HUES64 (cell line): ENCODE data around the gene SEC22A. TPM values are rescaled to one million over a fixed set of nuclear protein-coding genes. Genes with fewer than 3 reads are reported as not detected.
A peak's percentile ranks its signal among the peaks of the same experiment; 100 is the strongest.

Experiments used
- H3K27ac ChIP-seq: 2 replicates; pipeline ENCODE4 v1.7.0; 2013; ENCODE audit warnings: low read depth, low read length, inconsistent platforms
- H3K27me3 ChIP-seq: 2 replicates; pipeline ENCODE4 v1.6.1; 2013; ENCODE audit warnings: mild to moderate bottlenecking, low read length; ENCODE audit not compliant: insufficient read depth
- H3K36me3 ChIP-seq: 2 replicates; pipeline ENCODE4 v1.6.1; 2013; ENCODE audit warnings: mild to moderate bottlenecking, low read length; ENCODE audit not compliant: insufficient read depth
- H3K4me1 ChIP-seq: 2 replicates; pipeline ENCODE4 v1.6.1; 2013; ENCODE audit warnings: mild to moderate bottlenecking, low read length, moderate library complexity; ENCODE audit not compliant: insufficient read depth
- H3K4me3 ChIP-seq: 2 replicates; pipeline ENCODE4 v1.5.1; 2013; ENCODE audit warnings: mild to moderate bottlenecking, low read length, moderate library complexity
- H3K9ac ChIP-seq: 2 replicates; pipeline ENCODE4 v1.6.1; 2013; ENCODE audit warnings: mild to moderate bottlenecking, low read depth, low read length
- H3K9me3 ChIP-seq: 2 replicates; pipeline ENCODE4 v1.6.1; 2013; ENCODE audit warnings: low read depth, low read length; ENCODE audit not compliant: insufficient read depth
- WGBS: fragments of 150-250, 120-280 bp; methylation state at CpG from one replicate; pipeline ENCODE4 v1.1.7; 2013; ENCODE audit warnings: missing lambda C conversion rate; 5-methylcytosine and 5-hydroxymethylcytosine counted together
- polyA plus RNA-seq, 2 experiments: library from polyadenylated mRNA; stranded (reverse); fragments of 50-300 nt; gene quantifications; one replicate each; pipeline ENCODE4 v1.2.3, GENCODE V29; 2013

SEC22A gene, protein sequence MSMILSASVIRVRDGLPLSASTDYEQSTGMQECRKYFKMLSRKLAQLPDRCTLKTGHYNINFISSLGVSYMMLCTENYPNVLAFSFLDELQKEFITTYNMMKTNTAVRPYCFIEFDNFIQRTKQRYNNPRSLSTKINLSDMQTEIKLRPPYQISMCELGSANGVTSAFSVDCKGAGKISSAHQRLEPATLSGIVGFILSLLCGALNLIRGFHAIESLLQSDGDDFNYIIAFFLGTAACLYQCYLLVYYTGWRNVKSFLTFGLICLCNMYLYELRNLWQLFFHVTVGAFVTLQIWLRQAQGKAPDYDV
- polyA plus RNA-seq (2013, experiment 1 of 2), result 12.5 TPM
- polyA plus RNA-seq (2013, experiment 2 of 2), result 12.5 TPM

DNA sequence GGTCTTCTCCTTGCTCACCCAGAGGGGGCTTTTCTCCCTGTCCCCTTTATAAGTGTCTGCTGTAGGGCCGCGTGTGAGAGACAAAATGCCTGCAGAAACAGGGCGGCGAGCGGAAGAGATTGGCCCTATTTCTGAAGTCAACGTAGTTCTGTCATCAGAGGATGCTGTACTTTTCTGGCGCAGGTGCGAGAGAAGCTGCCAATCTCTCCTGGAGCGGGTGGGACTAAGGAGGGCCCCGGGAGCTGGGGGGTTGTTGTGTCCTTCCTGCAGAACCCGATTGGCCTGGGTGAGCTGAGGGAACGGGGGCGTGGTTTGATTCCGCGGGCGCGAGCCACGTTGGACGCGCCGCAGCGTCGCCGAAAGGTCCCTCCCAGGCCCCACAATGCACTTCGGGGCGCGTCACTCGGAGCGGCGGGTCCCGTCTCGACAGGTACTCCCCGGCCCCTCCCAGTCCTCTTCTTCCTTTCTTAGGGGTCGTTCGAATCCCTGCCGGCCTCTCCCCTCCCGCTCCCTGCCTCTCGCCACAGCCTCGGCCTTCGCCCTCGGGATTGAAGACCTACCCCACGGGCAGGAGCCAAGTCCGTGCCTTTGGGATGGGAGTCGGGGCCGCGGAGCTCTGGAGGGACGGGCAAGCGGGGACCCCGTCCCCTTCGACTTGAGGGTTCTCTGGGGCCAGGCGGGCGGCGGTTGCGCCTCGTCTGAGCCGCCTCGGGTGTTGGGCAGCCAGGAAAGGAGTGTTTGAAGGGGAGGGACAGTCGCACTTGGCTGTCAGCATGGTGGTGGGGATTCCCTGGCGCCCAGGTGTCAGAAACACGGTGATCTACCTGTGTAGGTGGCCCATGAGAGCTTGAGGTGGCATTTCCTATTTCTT is at the start of gene SEC22A:
Gene SEC22A, plus strand, starts transcription at position 387 of the 871 bp plus-strand sequence. CDS start 7,275 bp downstream, outside the sequence.
- WGBS, result under 1% methylated on average over 60 of the region's 60 CpGs
- peak within 1 kb of the TSS; percentile 67; the same call in 1 of the 2 replicates for H3K27ac ChIP-seq

DNA sequence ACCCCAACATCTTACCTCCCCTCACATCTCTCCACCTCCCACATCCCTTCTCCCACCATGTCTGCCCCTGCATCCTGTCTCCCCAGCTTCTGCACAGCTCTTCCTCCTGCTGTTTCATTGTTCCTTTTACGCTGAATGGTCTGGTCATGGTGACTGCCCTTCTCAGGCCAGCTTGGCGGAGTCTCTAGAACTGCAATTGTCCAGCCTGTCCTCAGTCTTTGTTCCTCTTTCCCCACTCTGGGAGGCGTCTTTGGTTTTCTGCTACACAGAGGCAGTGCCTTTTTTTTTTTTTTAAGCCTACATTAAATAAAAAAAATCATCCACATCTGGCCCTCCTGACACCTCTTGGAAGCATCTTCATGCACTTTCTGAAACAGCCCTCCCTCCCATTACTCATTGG is 49.1 kb upstream of the SEC22A start:
- no peak overlapping the region for H3K9ac ChIP-seq
- 90% methylated on average over 3 of the region's 3 CpGs for WGBS
- no peak overlapping the region for H3K27ac ChIP-seq
- H3K4me1 ChIP-seq, result no peaks in the 10 kb centered on the region; the same call in 1 of the 2 replicates
- peaks cover 54% of the 10 kb centered on the region for H3K36me3 ChIP-seq
- H3K4me3 ChIP-seq, result no peak overlapping the region
- H3K27me3 ChIP-seq, result no peaks in the 10 kb centered on the region
- no peaks in the 10 kb centered on the region for H3K9me3 ChIP-seq

More for the DNA sequence above, at the start of gene SEC22A:
- Histone ChIP-seq H3K36me3 (no peaks in the 10 kb centered on the region), H3K4me1 (peaks cover 11% of the 10 kb centered on the region), H3K27me3 (no peaks in the 10 kb centered on the region), H3K9me3 (no peaks in the 10 kb centered on the region), H3K4me3 (peak within 1 kb of the TSS; percentile 77), H3K9ac (peak within 1 kb of the TSS; percentile 79)

DNA sequence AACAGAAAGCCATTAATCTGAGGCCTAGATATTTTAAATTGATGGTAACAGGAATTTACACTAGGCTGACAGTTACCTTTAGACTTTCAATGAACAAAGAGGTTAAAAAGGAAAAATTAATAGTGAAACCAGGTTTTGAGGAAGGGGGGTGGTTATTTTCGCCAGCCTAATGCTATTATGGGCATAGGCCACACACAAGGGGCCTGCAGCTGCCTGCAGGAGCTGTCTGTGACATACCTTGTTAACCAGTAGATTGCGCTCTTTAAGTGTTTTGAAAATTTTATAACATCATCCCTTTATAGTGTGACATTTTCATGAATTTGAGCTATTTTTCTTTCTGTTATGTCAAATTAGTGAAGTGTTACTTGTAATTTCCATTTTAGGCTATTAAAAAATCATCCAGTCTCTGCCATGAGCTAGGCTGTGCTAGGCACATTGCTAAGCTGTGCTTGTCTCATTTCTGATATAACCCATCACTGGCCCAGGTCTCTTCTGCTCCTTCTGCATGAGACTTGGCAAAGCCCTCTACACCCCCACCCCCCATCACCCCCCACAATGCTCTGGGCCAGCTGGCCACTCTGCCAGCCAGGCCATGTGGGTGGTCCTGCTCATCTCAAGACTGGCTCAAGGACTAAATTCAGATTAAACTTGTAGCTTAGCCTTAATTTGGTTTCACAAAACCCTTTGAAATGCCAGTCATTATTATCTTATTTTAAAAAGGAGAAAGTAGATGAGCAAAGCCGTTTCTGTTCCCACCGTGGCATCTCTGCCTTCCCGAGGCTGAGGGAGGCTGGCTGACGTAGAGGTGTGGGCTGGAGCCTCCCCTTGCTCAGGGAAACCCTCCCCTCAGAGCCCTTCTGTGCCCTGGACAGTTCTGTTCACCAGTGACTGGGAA is 48.4 kb upstream of the SEC22A start:
- H3K9ac ChIP-seq, result no peak overlapping the region
- WGBS, result 94% methylated on average over 5 of the region's 6 CpGs
- H3K4me1 ChIP-seq, result no peaks in the 10 kb centered on the region; the same call in 1 of the 2 replicates
- no peaks in the 10 kb centered on the region for H3K9me3 ChIP-seq
- no peaks in the 10 kb centered on the region for H3K27me3 ChIP-seq
- no peak overlapping the region for H3K27ac ChIP-seq
- no peak overlapping the region for H3K4me3 ChIP-seq
- peaks cover 49% of the 10 kb centered on the region for H3K36me3 ChIP-seq

DNA sequence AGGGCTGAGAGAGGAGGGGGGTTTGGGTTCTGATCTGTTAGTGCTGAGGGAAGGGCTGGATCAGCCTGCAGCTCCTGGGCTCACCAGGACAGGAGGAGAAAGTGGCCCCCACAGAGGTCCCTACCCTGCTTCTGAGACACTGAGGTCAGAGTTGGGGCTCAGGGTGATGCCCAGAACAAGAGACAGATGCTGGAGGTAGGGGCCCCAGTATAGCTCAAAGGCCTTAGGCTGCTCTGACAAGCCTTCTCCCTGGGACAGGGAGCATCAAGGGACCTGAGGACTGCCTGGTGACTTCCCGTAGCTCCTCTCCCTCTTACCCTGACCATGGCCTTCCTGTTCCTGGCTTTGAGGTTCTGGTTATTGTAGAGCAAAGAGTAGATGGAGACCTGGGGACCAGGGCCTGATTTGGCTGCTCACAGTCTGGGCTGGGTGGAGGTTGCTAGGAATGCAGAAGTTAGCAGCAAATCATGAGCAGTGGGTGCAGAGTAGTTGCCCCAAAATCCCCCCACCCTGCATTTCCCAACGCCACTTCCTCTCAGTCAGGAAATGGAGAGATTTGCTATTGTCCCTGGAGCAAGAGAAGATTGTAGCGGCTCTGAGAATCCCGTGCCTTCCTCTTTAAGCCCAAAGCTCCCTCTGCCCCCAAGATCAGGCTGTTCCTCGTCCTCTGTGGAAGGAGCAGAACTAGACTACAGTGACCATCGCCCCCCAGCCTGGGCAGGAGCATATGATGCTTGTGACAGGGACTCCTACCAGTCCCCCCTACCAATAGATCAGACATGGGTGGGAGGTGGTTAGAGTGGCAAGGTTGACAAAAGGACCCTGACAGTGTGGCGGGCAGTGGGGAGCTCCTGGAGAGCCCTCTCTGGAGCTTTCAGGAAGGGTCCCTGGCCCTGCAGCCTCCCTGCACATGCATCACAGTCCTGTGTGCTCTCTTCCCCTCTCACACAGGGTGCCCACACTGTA is 47.4 kb upstream of the SEC22A start:
- H3K4me3 ChIP-seq, result no peak overlapping the region
- H3K9me3 ChIP-seq, result no peaks in the 10 kb centered on the region
- no peak overlapping the region for H3K9ac ChIP-seq
- no peak overlapping the region for H3K27ac ChIP-seq
- H3K27me3 ChIP-seq, result no peaks in the 10 kb centered on the region
- H3K36me3 ChIP-seq, result peaks cover 53% of the 10 kb centered on the region
- H3K4me1 ChIP-seq, result no peaks in the 10 kb centered on the region; the same call in 1 of the 2 replicates
- 92% methylated on average over 7 of the region's 7 CpGs for WGBS

DNA sequence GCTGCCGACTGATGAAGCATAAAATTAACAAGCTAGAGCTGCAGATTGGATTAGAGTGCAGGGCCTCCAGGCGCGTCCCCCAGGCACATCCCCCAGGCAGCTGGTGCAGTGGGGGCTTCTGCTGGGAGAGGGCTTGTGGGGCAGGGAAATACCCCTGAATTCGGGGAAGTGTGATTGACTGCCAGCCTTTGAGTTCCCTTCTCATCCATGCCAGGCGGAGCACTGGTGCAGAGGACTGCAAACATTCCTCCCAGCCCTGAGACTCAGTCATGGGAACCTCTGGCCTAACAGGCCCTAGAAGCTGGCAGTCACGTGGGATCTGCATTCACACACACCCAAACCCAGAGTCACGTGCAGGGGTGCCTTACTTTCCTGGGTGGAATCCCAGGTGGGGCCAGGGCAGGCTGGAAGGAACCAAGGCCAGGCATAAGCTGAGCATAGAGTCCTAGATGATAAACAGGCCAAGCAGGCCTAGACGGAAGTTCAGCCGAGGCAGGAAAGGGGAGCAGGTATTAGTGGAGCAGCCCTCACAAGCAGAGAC is 46.2 kb upstream of the SEC22A start:
- H3K9ac ChIP-seq, result no peak overlapping the region
- no peak overlapping the region for H3K4me3 ChIP-seq
- 89% methylated on average over 9 of the region's 9 CpGs for WGBS
- H3K9me3 ChIP-seq, result no peaks in the 10 kb centered on the region
- peaks cover 53% of the 10 kb centered on the region for H3K36me3 ChIP-seq
- no peaks in the 10 kb centered on the region; the same call in 1 of the 2 replicates for H3K4me1 ChIP-seq
- no peak overlapping the region for H3K27ac ChIP-seq
- H3K27me3 ChIP-seq, result no peaks in the 10 kb centered on the region

DNA sequence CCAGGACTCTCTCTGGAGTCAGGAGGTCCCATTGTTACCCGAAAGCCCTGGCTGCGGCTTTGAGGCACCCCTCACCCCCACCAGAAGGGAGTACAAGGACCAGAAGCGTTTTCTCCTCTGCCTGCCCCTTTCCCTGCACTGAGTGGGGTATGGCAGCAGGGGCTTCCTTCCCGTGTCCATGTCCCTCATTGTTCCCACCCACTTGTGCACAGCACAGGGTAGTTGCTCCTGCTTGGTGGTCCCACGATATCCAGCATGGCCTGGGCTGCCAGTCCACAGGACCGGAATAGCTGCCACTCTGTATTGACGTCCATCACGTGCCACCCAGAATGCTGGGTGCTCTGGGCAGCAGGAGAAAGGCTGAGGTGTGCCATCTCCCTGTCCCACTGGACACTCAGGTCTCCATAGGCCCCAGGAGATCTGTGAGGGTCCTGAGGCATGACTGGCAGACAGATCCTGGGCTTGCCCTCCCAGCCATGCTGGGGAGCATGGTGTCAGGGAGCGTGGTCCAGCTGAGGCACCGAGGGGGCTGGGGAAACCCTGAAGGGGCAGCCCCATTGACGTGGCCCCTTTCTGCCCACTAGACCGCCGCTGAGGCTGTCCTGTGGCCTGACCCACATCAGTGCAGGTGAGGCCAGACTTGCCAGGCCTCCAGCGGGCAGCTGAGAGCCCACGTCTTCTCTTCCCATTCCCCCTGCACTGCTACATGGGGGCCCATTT is 45.3 kb upstream of the SEC22A start:
- H3K36me3 ChIP-seq, result peaks cover 51% of the 10 kb centered on the region
- WGBS, result 93% methylated on average over 15 of the region's 15 CpGs
- no peak overlapping the region for H3K27ac ChIP-seq
- H3K4me1 ChIP-seq, result no peaks in the 10 kb centered on the region; the same call in 1 of the 2 replicates
- H3K9me3 ChIP-seq, result no peaks in the 10 kb centered on the region
- no peak overlapping the region for H3K4me3 ChIP-seq
- H3K27me3 ChIP-seq, result no peaks in the 10 kb centered on the region
- no peak overlapping the region; the same call in 1 of the 2 replicates for H3K9ac ChIP-seq

DNA sequence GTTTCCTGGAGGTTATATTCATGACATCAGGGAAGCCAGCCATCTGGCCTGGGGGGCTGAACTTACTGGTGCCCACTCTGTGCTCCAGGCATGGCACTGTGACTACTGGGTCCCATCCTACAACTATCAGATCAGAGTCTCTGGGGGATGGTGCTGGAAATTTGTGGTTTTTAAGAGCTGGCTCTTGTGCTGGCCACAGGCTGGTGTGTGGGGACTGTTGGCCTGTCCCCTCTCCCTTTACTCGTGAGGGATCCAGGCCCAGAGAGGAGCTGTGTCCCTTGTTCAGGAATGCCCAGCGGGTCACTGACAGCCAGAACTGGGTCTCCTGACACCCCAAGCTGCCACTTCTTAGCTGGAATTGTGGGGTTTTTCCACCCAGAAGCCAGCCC is 44.5 kb upstream of the SEC22A start:
- H3K4me1 ChIP-seq, result no peaks in the 10 kb centered on the region; the same call in 1 of the 2 replicates
- no peaks in the 10 kb centered on the region for H3K9me3 ChIP-seq
- H3K9ac ChIP-seq, result no peak overlapping the region
- no peaks in the 10 kb centered on the region for H3K27me3 ChIP-seq
- H3K4me3 ChIP-seq, result no peak overlapping the region
- WGBS, result 90% methylated on average over 2 of the region's 2 CpGs
- H3K27ac ChIP-seq, result no peak overlapping the region
- peaks cover 54% of the 10 kb centered on the region for H3K36me3 ChIP-seq

DNA sequence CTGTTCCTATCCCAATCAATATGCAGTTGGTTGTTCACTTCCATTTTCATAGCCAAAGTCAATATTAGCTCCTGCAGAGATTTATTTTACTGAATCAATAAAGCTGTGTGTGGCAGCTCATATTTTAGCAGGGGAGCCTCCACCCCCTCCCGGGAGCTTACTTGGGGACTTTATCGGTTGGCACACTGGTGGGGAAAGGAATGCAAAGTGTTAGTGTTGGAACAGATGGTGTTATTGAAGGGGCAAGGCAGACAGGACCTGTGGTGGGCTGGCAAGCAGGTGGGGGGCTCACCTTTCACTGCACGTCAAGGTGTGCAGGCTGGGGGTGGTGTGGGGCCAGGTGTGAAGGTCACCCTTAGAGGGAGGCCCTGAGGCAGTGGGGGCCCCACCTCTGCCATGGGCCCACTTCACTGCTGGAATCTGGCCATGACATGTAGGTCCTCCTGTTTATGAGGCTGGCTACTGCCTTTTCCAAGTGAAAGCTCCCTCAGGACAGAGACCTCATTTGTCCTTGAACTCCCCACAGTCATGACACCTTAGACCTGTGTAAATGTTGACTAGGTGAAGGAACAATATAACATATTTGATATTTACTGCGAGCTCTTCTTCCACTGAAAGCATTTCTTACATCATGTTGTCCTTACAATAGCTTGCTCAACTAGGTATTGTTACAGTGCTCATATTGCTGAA is 44.0 kb upstream of the SEC22A start:
- WGBS, result 94% methylated on average over 3 of the region's 4 CpGs
- Histone ChIP-seq H3K27me3 (no peaks in the 10 kb centered on the region), H3K9ac (no peak overlapping the region), H3K9me3 (no peaks in the 10 kb centered on the region), H3K4me3 (no peak overlapping the region), H3K4me1 (no peaks in the 10 kb centered on the region; the same call in 1 of the 2 replicates), H3K27ac (no peak overlapping the region), H3K36me3 (peaks cover 56% of the 10 kb centered on the region)

DNA sequence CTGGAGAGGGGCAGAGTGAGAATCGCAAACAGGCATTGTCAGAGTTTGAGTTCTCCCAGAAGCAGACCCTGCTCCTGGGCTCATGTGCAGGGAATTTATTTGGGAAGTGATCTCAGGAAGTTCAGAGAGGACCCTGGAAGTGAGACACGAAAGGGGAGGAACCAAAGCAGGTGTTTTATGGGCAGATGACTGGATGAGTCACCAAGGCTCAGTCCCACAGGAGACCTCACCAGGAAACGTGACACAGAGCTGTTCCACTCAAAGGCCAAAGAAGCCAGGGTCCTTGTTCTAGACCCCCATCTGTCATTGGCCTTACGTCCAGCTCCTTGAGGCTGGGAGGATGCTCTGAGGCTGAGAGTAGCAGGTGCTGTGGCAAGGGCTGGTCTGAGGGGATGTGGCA is 43.4 kb upstream of the SEC22A start:
- H3K4me1 ChIP-seq, result no peaks in the 10 kb centered on the region; the same call in 1 of the 2 replicates
- 91% methylated on average over 4 of the region's 4 CpGs for WGBS
- peaks cover 55% of the 10 kb centered on the region for H3K36me3 ChIP-seq
- no peak overlapping the region for H3K27ac ChIP-seq
- no peak overlapping the region for H3K4me3 ChIP-seq
- no peaks in the 10 kb centered on the region for H3K27me3 ChIP-seq
- H3K9ac ChIP-seq, result no peak overlapping the region
- H3K9me3 ChIP-seq, result no peaks in the 10 kb centered on the region
